Esophagus (tissue), 2 donors: ENCODE measurements around the gene P3H2. TPM values are rescaled to one million over a fixed set of nuclear protein-coding genes. Genes with fewer than 3 reads are reported as not detected.
"Not testable (repeated sequence)": the region's sequence is repeated elsewhere in the genome, so short reads cannot be mapped to it uniquely, and the experiment has no call there.

Experiments
- H3K27ac ChIP-seq, 2 donors: one replicate each; pipeline ENCODE4 v1.5.1; 2013; ENCODE audit warnings: low read depth in 2 of 2, mild to moderate bottlenecking in 2 of 2, inconsistent platforms in 1 of 2, low read length in 1 of 2, moderate library complexity in 1 of 2
- H3K27me3 ChIP-seq, 2 donors: one replicate each; pipeline ENCODE4 v1.6.1; 2013; ENCODE audit warnings: low read length in 2 of 2, control low read depth in 1 of 2, mild to moderate bottlenecking in 1 of 2; ENCODE audit not compliant: insufficient read depth in 2 of 2, control insufficient read depth in 1 of 2
- H3K36me3 ChIP-seq, 2 donors: one replicate each; pipeline ENCODE4 v1.6.1; 2013; ENCODE audit warnings: low read length in 1 of 2; ENCODE audit not compliant: control insufficient read depth in 2 of 2, insufficient read depth in 2 of 2
- H3K4me1 ChIP-seq, 2 donors: one replicate each; pipeline ENCODE4 v1.6.1; 2013; ENCODE audit warnings: low read length in 1 of 2; ENCODE audit not compliant: control insufficient read depth in 2 of 2, insufficient read depth in 2 of 2
- H3K4me3 ChIP-seq, 2 donors: one replicate each; pipeline ENCODE4 v1.5.1; 2013; ENCODE audit warnings: low read length in 2 of 2, mild to moderate bottlenecking in 2 of 2, low read depth in 1 of 2, moderate library complexity in 1 of 2
- H3K9me3 ChIP-seq, 2 donors: one replicate each; pipeline ENCODE4 v1.6.1; 2013; ENCODE audit warnings: mild to moderate bottlenecking in 2 of 2, low read depth in 1 of 2, low read length in 1 of 2, moderate library complexity in 1 of 2; ENCODE audit not compliant: control insufficient read depth in 2 of 2, insufficient read depth in 1 of 2
- WGBS, 2 donors: extraction: QIAGEN DNeasy Blood & Tissue Kit; methylation state at CpG; one replicate each; pipeline ENCODE4 v1.1.7; 2013; 5-methylcytosine and 5-hydroxymethylcytosine counted together
- polyA plus RNA-seq, 2 donors: library from polyadenylated mRNA; stranded (reverse); fragments of 200-250 nt; gene quantifications; one replicate each; pipeline ENCODE4 v1.2.3, GENCODE V29; 2013
- donor health status: healthy with polysubstance abuse.
- donor health status: Bipolar disorder and iron deficiency.

Gene P3H2
- polyA plus RNA-seq, 2 donors = 4.9 to 9.8 TPM

GRCh38 chr3:190155752-190156151, 35.1 kb upstream of the P3H2 start:
- Histone ChIP-seq H3K9me3 (no peaks in the 10 kb centered on the region), H3K36me3 (no peaks in the 10 kb centered on the region), H3K27ac (peak overlapping the region; percentile 50 to 92), H3K4me1 (no peaks in the 10 kb centered on the region), H3K4me3 (no peak overlapping the region), H3K27me3 (no peaks in the 10 kb centered on the region)
- 39 to 40% methylated on average over 4 of the region's 4 CpGs for WGBS, 2 donors

GRCh38 chr3:190150681-190151080, 30.0 kb upstream of the P3H2 start:
- H3K27ac ChIP-seq = no peak overlapping the region
- H3K9me3 ChIP-seq = no peaks in the 10 kb centered on the region
- WGBS, 2 donors = 68 to 83% methylated on average over 3 of the region's 3 CpGs

GRCh38 chr3:190149830-190150619, 29.3 kb upstream of the P3H2 start:
- not testable (repeated sequence) for H3K27me3 ChIP-seq, H3K36me3 ChIP-seq, H3K4me1 ChIP-seq, H3K4me3 ChIP-seq, H3K9me3 ChIP-seq, H3K27ac ChIP-seq
- 89 to 92% methylated on average over 6 of the region's 6 CpGs for WGBS, 2 donors

More at GRCh38 chr3:190150681-190151080, 30.0 kb upstream of the P3H2 start:
- no peak overlapping the region for H3K4me3 ChIP-seq
- no peaks in the 10 kb centered on the region for H3K36me3 ChIP-seq
- no peaks in the 10 kb centered on the region for H3K4me1 ChIP-seq
- H3K27me3 ChIP-seq = no peaks in the 10 kb centered on the region

- not testable (repeated sequence) for H3K4me3 ChIP-seq, H3K27me3 ChIP-seq, H3K36me3 ChIP-seq, H3K9me3 ChIP-seq, H3K27ac ChIP-seq, H3K4me1 ChIP-seq
- WGBS, 2 donors = 76 to 82% methylated on average over 7 of the region's 7 CpGs
Observed at GRCh38 chr3:190144793-190145192, 24.1 kb upstream of the P3H2 start.

- no peak overlapping the region for H3K27ac ChIP-seq
- H3K27me3 ChIP-seq = no peaks in the 10 kb centered on the region
- H3K36me3 ChIP-seq = no peaks in the 10 kb centered on the region
- H3K4me1 ChIP-seq = no peaks in the 10 kb centered on the region
- WGBS, 2 donors = 89 to 94% methylated on average over 3 of the region's 3 CpGs
- no peaks in the 10 kb centered on the region for H3K9me3 ChIP-seq
- no peak overlapping the region for H3K4me3 ChIP-seq
Observed at GRCh38 chr3:190142041-190142440, 21.3 kb upstream of the P3H2 start.

- Histone ChIP-seq H3K27ac (no peak overlapping the region), H3K36me3 (no peaks in the 10 kb centered on the region), H3K9me3 (no peaks in the 10 kb centered on the region), H3K4me3 (no peak overlapping the region), H3K4me1 (no peaks in the 10 kb centered on the region), H3K27me3 (no peaks in the 10 kb centered on the region)
- 47 to 52% methylated on average over 5 of the region's 5 CpGs for WGBS, 2 donors
Observed at GRCh38 chr3:190139365-190139764, 18.7 kb upstream of the P3H2 start.

- Histone ChIP-seq H3K4me3 (no peak overlapping the region), H3K9me3 (no peaks in the 10 kb centered on the region), H3K27me3 (no peaks in the 10 kb centered on the region), H3K36me3 (no peaks in the 10 kb centered on the region), H3K27ac (no peak overlapping the region), H3K4me1 (no peaks in the 10 kb centered on the region)
Observed at GRCh38 chr3:190132371-190132770, 11.7 kb upstream of the P3H2 start.

GRCh38 chr3:190131329-190131728, 10.6 kb upstream of the P3H2 start:
- H3K36me3 ChIP-seq = no peaks in the 10 kb centered on the region
- no peak overlapping the region for H3K27ac ChIP-seq
- no peaks in the 10 kb centered on the region for H3K4me1 ChIP-seq
- no peaks in the 10 kb centered on the region for H3K9me3 ChIP-seq
- no peak overlapping the region for H3K4me3 ChIP-seq
- H3K27me3 ChIP-seq = no peaks in the 10 kb centered on the region
- 50% methylated on average over 4 of the region's 4 CpGs for WGBS, 2 donors

- Histone ChIP-seq H3K4me3 (no peak overlapping the region), H3K27ac (no peak overlapping the region), H3K36me3 (no peaks in the 10 kb centered on the region), H3K4me1 (no peaks in the 10 kb centered on the region), H3K9me3 (no peaks in the 10 kb centered on the region), H3K27me3 (no peaks in the 10 kb centered on the region)
- 74% methylated on average over 6 of the region's 6 CpGs for WGBS, 2 donors
Observed at GRCh38 chr3:190130696-190131095, 10.0 kb upstream of the P3H2 start.

- H3K4me3 ChIP-seq = no peak overlapping the region
- WGBS, 2 donors = 83 to 90% methylated on average over 1 of the region's 2 CpGs
- no peaks in the 10 kb centered on the region for H3K36me3 ChIP-seq
- no peak overlapping the region for H3K27ac ChIP-seq
- no peaks in the 10 kb centered on the region for H3K4me1 ChIP-seq
- H3K27me3 ChIP-seq = no peaks in the 10 kb centered on the region
- no peaks in the 10 kb centered on the region for H3K9me3 ChIP-seq
Observed at GRCh38 chr3:190130037-190130436, 9.3 kb upstream of the P3H2 start.
